Measurements from ENCODE around the gene LRRC4B.

Gene LRRC4B

DNA sequence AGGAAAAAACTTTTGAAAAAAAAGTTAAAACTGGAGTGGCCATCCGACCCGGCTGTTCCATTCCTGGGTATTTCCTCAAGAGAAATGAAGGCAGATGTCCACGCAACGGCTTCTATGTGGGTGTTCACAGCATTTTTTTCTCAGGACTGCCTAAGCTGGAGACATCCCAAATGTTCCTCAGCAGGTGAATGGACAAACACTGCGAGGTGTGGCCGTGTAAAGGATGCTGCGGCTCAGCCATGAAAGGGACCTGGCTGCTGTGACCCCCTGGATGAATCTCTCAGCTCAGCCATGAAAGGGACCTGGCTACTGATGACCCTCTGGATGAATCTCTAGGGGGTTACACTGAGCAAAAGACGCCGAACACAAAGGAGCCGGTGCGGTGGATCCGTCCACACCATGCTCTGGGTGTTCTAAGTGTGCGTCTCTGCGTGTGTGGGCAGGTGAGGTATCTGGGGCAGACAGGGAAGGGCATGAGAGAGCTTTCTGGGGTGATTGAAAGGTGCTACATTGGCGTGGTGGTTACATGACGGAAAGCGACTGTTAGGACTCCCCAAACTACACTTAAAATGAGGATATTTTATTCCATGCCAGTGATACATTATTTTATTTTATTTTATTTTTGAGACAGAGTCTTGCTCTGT lies 47.3 kb downstream of the LRRC4B start:
- DNase-seq (ENCODE audit: low read depth in 2 of 2) = no peak

- no peak for DNase-seq (ENCODE audit: low read depth in 2 of 2)
Measured at GRCh38 chr19:50519006-50519575, 49.1 kb downstream of the LRRC4B start.

- no peak for DNase-seq (ENCODE audit: low read depth in 2 of 2)
Measured at GRCh38 chr19:50518091-50519005, 49.9 kb downstream of the LRRC4B start.

DNA sequence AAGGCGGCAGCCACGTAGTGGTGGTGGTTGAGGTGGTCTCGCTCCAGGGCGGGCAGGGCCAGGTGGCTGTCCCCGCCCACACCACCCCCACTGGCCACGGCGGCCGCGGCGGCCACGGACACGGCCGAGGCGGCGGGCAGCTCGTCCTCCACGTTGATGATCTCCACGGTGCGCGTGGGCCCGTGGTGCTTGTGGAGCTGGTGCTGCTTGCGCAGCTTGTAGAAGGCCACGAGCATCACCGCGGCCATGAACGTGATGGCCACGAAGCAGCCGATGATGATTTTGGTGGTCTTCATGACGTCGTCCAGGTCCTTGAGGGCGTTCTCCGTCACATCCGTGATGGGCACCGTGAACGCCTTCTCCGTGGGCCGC lies 50.5 kb downstream of the LRRC4B start:
- DNase-seq (ENCODE audit: low read depth in 2 of 2) = no peak

GRCh38 chr19:50516964-50517703 lies 51.1 kb downstream of the LRRC4B start:
- DNase-seq (ENCODE audit: low read depth in 2 of 2) = no peak

GRCh38 chr19:50516456-50516855 lies 51.8 kb downstream of the LRRC4B start:
- DNase-seq (ENCODE audit: low read depth in 2 of 2) = no peak

GRCh38 chr19:50515168-50515561 lies 53.1 kb downstream of the LRRC4B start:
- DNase-seq (ENCODE audit: low read depth in 2 of 2) = no peak

- DNase-seq (ENCODE audit: low read depth in 2 of 2) = no peak
Measured at GRCh38 chr19:50514346-50515167, 53.7 kb downstream of the LRRC4B start.

DNA sequence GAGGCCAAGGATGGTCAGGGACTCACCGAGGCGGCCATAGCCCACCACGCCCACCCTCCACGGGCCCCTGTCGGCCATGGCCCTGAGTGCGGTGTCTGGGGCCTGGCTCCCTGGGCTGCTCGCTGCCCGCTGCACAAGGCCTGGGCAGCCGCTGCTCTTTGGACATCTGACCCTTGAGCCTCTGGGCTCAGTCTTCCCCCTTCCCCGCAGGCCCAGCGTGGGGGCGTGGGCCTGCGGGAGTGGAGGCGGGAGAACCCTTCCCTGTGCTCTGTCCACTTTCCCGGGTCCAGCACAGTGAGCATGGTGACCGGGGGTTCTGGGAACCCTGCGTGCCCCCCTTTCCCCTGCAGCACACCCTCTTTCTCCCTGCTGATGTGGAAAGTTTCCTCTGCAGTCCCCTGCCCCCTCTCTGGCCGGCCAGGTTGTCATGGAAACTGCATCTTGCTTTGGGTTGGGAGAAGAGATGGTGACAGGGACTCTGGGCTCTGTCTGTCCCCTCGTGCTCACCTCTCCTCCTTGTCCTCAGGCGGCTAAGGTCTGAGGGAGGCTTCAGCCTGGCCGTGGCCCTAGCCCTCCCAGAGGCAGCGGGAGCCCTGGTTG lies 54.4 kb downstream of the LRRC4B start, which contains the start of gene ASPDH:
ASPDH (minus strand) TSS at position 168 of the 600 bp plus-strand sequence; CDS start at position 78, 90 bp downstream.
- no peak for DNase-seq (ENCODE audit: low read depth in 2 of 2)

GRCh38 chr19:50512999-50513745 lies 55.1 kb downstream of the LRRC4B start:
- no peak for DNase-seq (ENCODE audit: low read depth in 2 of 2)

DNA sequence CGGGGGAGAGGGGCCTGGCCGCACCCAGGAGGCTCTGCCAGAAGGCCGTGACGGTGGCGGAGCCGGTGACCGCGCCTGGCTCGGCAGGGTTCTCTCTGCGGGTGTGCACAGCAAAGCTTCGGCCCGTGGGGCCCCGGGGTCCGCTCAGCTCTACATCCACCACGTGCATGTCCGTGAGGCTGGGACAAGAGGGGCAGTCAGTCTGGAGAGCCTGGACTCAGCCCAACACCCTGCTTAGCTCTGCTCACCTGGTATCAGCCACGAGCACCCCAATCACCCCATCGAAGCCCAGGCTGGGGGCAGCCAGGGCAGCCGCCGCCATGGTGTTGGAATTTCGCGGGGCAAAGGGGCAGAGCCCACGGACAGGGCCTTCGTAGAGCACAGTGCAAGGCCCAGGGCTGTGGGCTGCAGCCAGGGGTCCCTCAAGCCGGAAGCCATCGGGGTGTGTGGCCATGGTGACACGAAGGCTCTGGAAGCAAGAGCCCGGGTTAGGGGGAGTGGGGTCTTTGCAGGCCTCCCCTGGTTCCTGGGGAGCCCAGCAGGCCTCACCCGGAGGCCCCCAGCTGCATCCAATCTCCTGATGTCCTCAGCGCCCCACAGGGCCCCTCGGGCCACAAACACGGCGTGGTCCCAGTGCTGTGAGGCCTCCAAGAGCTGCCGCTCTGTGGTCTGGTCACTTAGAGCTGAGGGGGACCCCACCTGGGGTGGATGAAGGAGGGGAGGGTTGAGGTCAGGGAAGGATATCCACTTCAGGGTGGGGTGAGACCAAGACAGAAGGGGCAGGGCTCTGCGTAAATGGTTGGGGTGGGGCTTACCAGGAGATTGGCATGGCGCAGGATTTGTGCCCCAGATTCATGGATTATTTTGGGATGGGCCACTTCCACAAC lies 55.9 kb downstream of the LRRC4B start:
- no peak for DNase-seq (ENCODE audit: low read depth in 2 of 2)

DNA sequence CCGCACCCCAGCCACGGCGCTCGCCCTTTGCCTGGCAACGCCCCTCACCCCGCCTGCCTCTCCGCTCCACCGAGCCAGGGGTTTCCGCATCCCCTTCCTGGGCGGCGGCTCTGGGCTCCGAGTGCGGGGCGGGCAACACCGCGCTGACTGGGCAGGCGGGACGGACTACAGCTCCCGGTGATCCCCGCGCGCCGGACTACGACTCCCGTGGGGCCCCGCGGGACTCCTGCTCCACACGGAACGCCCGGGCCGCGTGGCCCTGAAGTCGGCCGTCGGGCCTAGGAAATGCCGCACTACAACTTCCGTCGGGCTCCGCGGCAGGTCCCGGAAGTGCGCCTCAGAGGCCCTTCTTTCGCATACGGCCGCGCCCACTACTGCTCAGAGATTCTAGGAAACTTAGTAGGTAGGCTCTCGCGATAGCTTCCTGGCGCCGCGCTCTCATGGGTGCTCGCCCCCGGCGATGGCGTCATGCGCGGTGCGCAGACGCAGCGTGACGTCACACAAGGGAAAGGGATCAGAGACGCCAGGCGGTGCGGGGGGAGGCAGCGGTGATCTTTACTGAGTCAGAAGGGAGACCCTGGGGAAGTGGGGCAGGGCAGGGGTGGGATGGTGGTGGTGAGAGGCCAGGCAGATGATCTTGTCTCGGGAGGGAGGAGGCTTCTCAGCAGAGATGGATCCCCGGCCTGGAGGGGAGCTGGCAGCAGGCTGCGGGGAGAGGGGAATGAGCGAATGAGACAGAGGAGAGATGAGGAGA lies 57.0 kb downstream of the LRRC4B start, which contains the start of gene JOSD2:
JOSD2 (minus strand) TSS at position 123 of the 754 bp plus-strand sequence. CDS start 760 bp downstream, outside the sequence.
- DNase-seq (ENCODE audit: low read depth in 2 of 2) = peak; percentile 90 to 93

DNA sequence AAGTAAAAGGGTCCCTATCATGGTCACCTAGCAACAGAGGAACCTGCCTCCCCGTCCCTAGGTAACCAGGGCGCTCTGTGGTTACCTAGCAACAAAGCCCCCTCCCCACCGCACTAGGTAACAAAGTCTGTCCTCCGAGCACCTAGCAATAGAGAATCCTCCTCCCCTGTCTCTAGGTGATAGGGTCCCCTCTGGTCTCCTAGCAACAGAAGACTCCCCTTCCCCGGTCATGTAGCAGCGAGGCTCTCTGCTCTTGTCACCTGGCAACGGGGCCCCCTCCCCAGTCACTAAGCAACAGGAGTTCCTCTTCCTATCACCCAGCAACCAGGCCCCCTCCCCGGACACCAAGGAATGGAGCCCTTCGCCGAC lies 57.6 kb downstream of the LRRC4B start:
- DNase-seq (ENCODE audit: low read depth in 2 of 2) = no peak

- DNase-seq (ENCODE audit: low read depth in 2 of 2) = no peak
Measured at GRCh38 chr19:50510121-50510670, 58.0 kb downstream of the LRRC4B start.

DNA sequence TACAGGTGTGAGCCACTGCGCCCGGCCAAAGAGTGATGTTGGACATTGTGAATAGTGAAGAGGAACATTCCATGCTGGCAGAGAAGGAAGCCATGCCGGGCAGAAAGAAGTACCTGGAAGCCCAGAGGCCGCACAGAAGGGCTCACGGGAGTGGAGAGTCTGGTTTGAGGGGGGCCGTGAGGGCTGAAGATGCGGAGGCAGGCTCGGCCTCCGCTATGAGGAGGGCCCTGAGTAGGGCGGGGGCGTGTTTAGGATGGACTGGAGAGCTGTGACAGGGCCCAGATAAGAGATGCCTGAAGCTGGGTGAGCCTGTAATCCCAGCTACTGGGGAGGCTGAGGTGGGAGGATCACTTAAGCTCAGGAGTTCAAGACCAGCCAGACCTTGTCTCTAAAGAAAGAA lies 58.9 kb downstream of the LRRC4B start:
- no peak for DNase-seq (ENCODE audit: low read depth in 2 of 2)

GRCh38 chr19:50508843-50509190 lies 59.4 kb downstream of the LRRC4B start:
- no peak for DNase-seq (ENCODE audit: low read depth in 2 of 2)

DNA sequence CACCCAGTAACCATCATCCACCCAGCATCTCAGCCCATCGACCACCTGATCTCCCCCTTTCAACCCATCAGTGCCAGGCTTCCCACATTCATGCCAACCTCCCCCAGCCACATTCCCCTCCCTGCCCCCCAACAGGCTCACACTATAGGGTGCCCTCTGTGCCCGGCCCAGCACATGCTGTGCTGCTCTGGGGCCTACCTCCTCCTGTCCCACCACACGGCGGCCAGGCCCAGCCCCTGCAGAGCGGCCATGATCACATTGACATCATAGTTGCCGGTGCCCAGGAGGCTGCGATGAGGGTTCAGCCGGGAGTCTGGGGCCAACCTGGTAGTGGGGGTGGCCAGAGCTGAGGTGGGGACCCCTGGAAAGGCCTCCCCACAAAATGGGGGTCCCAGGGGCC lies 60.9 kb downstream of the LRRC4B start:
- DNase-seq (ENCODE audit: low read depth in 2 of 2) = no peak

- no peak for DNase-seq (ENCODE audit: low read depth in 2 of 2)
Measured at GRCh38 chr19:50506700-50507099, 61.5 kb downstream of the LRRC4B start.

All from stimulated activated CD8-positive, alpha-beta memory T cell treated with anti-CD3 and anti-CD28 coated beads, Interleukin-2, amount 100 ng/mL, for 1 hour (primary cell).